Vagina (tissue), 2 donors: ENCODE results near the gene MROH2B.

Experiments
- POLR2A ChIP-seq, 2 donors: fragments of 450-650 bp; IDR thresholded peaks; one replicate each; pipeline ENCODE4 v1.6.1; 2017; ENCODE audit warnings: antibody characterized with exemption in 2 of 2, mild to moderate bottlenecking in 2 of 2, moderate library complexity in 2 of 2
- POLR2AphosphoS5 ChIP-seq, 2 donors: sonication (generic); formaldehyde crosslinking; IDR thresholded peaks; one replicate each; pipeline ENCODE4 v1.9.0; 2017; ENCODE audit warnings: antibody characterized with exemption in 2 of 2, mild to moderate bottlenecking in 2 of 2, low read depth in 1 of 2; ENCODE audit not compliant: insufficient read depth in 1 of 2
- TF ChIP-seq, protein P1 (sequence below), 3 experiments: fragments of 450-650 bp in 2 of 3; fragments of 200-600 bp in 1 of 3; sonication (generic) in 1 of 3; IDR thresholded peaks; one replicate each; pipeline ENCODE4 v1.5.1; 2017 to 2019; ENCODE audit warnings: antibody characterized with exemption in 3 of 3, mild to moderate bottlenecking in 2 of 3, moderate library complexity in 2 of 3

GRCh38 chr5:41083306-41083705 is 12.2 kb upstream of the MROH2B start:
- TF ChIP-seq POLR2A (IDR thresholded peaks at IDR 0.05) (no peak), POLR2AphosphoS5 (IDR thresholded peaks at IDR 0.05; ENCODE audit: insufficient read depth in 1 of 2, low read depth in 1 of 2) (no peak)
- TF ChIP-seq, protein P1, sequence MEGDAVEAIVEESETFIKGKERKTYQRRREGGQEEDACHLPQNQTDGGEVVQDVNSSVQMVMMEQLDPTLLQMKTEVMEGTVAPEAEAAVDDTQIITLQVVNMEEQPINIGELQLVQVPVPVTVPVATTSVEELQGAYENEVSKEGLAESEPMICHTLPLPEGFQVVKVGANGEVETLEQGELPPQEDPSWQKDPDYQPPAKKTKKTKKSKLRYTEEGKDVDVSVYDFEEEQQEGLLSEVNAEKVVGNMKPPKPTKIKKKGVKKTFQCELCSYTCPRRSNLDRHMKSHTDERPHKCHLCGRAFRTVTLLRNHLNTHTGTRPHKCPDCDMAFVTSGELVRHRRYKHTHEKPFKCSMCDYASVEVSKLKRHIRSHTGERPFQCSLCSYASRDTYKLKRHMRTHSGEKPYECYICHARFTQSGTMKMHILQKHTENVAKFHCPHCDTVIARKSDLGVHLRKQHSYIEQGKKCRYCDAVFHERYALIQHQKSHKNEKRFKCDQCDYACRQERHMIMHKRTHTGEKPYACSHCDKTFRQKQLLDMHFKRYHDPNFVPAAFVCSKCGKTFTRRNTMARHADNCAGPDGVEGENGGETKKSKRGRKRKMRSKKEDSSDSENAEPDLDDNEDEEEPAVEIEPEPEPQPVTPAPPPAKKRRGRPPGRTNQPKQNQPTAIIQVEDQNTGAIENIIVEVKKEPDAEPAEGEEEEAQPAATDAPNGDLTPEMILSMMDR (IDR thresholded peaks at IDR 0.05), result no peak
